Activated gamma-delta T cell treated with Interleukin-2 at 50 U/mL for 16 hours (primary cell): Measurements from ENCODE around the gene ADCY5.

Experiments
- DNase-seq: peaks from one replicate; pipeline ENCODE4 v3.0.0-alpha.2; 2020

ADCY5 gene

DNA sequence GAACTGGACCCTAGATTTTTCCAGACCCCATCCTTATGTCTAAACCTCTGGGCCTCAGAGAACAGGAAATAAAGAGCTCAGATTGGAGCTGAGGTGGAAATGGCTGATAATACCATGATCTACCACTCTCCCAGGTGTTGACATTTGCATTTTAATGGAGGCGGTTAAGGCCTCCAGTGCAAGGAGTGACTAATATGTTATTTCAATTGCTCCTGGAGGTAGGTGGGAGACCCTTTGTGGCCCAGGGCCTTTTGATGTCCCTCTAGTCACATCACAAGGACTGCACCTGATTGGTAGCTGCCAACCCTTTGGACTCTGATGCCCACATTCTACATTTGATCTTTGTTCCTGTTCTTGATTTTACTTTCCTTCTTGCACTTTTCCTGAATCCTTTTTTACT is 9.0 kb upstream of the ADCY5 start:
- no peak for DNase-seq

DNA sequence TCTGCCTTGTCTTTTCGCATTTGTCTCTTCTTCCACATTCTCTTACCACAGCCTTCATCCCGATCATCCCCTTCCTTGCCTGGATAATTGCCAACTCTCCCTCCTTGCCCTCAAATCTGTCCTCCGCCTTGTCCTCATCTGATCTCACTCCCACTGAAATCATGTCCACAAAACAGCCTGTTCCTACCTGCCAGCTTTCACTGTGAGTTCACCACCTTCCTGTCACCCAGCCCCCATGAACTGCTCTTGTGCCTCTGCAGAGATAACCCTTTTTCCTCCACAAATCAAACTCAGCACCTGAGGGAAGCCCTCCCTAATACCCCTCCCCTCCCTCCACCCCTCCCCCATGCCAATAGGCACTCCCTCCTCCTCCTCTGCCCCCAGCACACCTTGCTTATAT is 4.8 kb upstream of the ADCY5 start:
- no peak for DNase-seq

DNA sequence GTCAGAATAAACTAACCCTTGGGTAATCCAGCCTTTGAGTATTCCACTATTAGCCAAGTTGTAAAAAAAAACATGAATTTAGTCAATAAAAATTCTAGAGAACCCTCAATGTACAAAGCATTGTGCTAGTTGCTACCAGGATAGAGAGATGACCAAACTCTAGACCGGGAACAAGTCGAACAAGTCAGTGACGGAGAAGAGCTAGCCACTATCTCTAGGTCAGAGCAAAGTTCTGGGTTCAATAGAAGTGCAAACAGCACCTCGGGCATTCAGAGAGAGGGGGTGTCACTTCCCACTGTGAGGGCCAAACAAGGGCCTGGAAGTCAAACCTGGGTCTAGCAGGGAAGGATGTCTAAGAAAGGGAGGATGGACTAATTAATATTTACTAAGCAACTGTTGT is 2.3 kb upstream of the ADCY5 start:
- no peak for DNase-seq

GRCh38 chr3:123449997-123450604 is 1.2 kb upstream of the ADCY5 start:
- DNase-seq = no peak

- no peak for DNase-seq
Measured at GRCh38 chr3:123449102-123449996, 459 bp upstream of the ADCY5 start.

GRCh38 chr3:123447749-123448517 is 957 bp downstream of the ADCY5 start:
- DNase-seq = peak; percentile 18

DNA sequence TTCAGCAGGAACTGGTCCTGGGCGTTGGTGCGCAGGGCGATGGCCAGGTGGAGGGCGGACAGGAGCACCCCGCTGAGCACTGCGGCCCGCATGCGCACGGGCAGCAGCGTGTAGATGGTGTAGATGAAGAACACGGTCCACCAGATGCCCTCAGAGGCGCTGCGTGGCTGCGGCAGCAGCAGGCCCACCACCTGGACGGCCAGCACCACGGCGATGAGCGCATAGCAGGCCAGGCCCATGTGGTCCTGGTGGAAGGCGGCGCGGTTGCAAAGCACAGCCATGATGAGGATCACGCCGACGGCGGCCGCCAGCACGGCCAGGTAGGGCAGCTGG is 1.5 kb downstream of the ADCY5 start:
- DNase-seq = no peak

GRCh38 chr3:123446610-123447109 is 2.2 kb downstream of the ADCY5 start:
- DNase-seq = no peak

DNA sequence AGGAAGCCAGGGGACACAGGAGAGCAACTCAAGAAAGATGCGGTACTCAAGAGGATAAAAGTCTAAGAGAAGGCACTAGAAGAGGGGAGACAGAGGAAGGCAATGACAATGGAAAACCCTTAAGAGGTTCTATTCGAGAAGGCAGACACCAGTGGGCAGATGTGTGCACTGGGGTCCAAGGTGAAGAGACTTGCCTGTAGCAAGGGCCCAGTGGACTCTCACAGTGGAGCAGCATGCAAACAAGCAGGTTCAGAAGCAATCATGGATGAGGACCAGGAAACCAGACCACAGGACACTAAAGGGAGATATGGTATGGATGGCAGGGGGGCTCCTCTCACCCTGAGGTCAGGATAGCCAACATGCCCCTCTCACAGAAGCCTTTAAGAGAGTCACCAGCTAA is 2.7 kb downstream of the ADCY5 start:
- no peak for DNase-seq

- DNase-seq = no peak
Measured at GRCh38 chr3:123445702-123446101, 3.2 kb downstream of the ADCY5 start.

- DNase-seq = no peak
Measured at GRCh38 chr3:123444744-123445143, 4.1 kb downstream of the ADCY5 start.

DNA sequence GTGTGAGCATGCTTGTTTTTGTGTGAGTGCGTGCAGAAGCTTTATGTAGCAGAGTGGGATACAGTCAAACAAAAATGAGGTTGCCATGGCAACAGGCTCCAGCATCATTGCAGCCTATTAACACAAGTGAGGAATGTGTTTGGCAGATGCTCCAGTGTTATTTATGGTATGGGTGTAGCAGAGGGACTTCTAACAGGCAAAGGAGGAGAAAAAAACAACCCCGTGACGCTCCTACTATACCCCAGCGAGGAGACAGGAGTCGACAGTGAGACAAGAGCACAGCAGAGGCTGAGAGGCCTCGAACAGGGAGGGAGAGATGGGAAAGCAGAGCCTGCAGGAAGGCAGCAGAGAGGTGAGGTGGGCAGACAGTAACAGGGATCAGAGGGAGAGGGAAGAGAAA is 4.9 kb downstream of the ADCY5 start:
- DNase-seq = no peak

DNA sequence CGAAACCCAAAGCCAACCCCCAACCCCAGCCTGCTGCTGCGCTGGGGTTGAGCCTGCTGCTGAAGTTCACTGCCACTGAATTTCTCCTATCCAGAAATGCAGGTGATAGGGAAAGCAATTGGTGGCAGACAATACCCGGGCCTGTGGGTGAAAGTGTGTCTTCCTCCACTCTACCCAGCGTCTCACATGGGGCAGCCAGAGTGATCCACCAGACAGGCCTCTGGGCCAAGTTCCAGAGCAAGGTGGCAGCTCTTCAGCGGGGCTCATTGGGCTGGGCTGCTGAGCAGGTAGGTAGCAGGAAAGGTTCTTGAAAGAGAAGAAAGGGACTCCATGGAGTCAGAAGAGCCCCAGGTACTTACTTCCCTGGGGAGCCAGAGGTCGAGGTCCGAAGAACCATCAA is 6.0 kb downstream of the ADCY5 start:
- DNase-seq = no peak

DNA sequence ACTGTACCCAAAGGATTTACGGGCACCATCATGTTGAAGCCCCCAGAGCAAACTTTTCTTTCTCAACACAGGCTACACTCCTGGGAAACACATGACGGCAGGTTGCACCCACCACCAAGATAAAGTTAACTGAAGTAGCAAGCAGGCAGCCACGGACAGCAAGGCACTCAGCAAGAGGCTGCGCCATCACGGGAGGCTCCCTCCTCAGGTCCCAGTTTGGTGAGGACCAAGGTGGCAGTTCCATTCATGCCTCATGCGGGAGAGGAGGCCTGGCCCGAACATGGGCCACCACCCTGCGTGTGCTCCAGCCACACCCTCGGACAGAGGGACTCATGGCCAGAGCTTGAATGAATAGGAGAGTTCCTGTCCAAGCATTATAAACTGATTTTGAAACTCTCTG is 6.8 kb downstream of the ADCY5 start:
- DNase-seq = no peak

- DNase-seq = no peak
Measured at GRCh38 chr3:123439806-123440580, 8.9 kb downstream of the ADCY5 start.

GRCh38 chr3:123432832-123433523 is 15.9 kb downstream of the ADCY5 start:
- no peak for DNase-seq

DNA sequence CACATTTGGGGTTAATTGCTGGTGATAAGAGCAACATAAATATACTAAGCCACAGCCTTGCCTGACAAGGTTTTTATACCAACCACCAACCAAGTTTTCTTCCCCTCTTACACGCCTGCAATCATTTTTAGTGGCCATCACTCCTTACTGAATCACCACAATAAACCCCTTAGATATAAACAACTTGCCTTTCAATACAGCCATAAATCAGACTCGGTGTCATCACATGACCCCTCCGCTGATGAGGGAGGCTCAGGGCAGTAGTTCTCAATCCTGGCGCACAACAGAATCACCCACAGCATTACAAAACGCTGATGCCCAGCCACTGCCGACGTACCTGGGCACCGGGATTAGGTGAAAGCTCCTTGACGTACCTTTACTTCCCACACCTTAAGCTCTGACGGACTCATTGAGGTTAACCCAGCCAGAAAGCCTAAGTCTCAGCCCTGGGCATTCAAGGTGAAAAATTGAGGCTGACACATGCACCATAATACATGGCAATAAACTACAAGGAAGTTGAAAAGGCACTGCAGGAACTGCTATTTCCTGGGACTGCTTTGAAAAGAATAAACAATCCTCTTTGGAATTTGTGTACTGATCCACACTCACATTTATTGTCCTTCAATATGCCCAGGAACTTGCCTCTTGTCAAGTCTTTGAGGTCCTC is 17.1 kb downstream of the ADCY5 start:
- DNase-seq = no peak

DNA sequence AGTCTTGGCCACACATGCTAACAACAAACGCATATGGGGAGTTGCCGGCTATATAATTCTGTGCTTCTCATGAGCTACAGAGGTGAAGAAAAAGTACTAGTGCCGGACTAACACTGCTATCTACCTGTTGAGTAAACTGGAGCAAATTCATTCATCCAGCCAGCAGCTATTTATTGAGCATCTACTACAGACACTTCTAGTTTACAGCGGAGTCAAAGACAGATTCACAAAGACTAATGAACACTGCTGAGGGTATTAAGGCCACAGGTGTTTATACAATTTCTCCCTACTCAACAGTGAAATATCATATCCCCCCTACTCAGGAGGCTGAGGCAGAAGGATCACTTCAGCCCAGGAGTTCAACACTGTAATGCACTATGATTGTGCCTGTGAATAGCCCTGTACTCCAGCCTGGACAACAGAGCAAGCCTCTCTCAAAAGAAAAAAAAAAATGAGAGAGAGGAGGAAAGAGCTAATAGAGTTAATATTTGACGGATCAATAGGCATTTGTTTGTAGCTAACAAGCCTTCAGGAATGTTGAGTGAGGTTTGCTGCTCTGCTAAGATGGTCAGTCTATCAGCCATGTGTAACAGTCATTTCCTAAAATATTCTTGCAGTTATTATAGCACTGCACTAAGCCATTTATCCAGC is 17.8 kb downstream of the ADCY5 start:
- no peak for DNase-seq

GRCh38 chr3:123430266-123430665 is 18.6 kb downstream of the ADCY5 start:
- DNase-seq = no peak

GRCh38 chr3:123429362-123430125 is 19.3 kb downstream of the ADCY5 start:
- no peak for DNase-seq
